B cell (primary cell): Measurements from ENCODE around the gene KIF1A.

Experiments
- CTCF ChIP-seq: fragments of 200-600 bp; IDR thresholded peaks from one replicate; pipeline ENCODE4 v1.8.0; 2022; ENCODE audit warnings: antibody characterized with exemption, mild to moderate bottlenecking
- EZH2 ChIP-seq: IDR thresholded peaks from 2 replicates; pipeline ENCODE4 v1.6.1; 2012; ENCODE audit warnings: borderline replicate concordance, low read depth, mild to moderate bottlenecking, moderate library complexity, low read length; ENCODE audit not compliant: insufficient read depth, poor library complexity, severe bottlenecking

DNA sequence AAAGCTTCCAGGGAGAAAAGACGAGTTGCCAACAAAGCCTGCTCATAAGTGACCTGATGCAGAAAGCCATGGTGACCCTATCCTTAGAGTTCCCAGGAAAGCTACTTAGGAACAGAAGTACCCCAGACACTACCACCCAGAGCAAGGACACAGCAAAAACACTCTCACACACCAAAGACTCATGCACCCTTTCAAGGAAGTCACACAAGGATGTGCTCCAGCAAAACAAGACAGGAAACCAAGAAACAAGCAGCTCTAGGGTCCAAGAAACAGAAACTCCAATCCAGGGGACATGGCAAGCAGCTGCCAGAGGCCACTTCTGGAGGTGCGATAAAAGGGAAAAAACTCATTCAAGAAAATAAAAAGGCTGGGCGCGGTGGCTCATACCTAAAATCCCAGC is 5.7 kb downstream of the KIF1A start:
- no peak for TF ChIP-seq CTCF
- TF ChIP-seq EZH2: no peak
